HG03060 (cell line): ENCODE data around the gene OR8B8.
"Not testable (repeated sequence)": the region's sequence is repeated elsewhere in the genome, so short reads cannot be mapped to it uniquely, and the experiment has no call there.

Source experiments
- ATAC-seq: cut with Tn5 transposase; IDR thresholded peaks from one replicate; pipeline ENCODE4 v1.9.1; 2021; ENCODE audit warnings: low read depth, moderate number of reproducible peaks; ENCODE audit not compliant: unreplicated experiment

Gene OR8B8

GRCh38 chr11:124442847-124443246, 2.6 kb downstream of the OR8B8 start:
- ATAC-seq, result no peak

- no peak for ATAC-seq
Observed at GRCh38 chr11:124442442-124442841, 3.1 kb downstream of the OR8B8 start.

GRCh38 chr11:124441519-124441918, 4.0 kb downstream of the OR8B8 start:
- no peak for ATAC-seq

GRCh38 chr11:124441081-124441480, 4.4 kb downstream of the OR8B8 start:
- ATAC-seq, result no peak

- ATAC-seq, result no peak
Observed at GRCh38 chr11:124440608-124441007, 4.9 kb downstream of the OR8B8 start.

GRCh38 chr11:124434699-124435098, 10.8 kb downstream of the OR8B8 start:
- ATAC-seq, result no peak

GRCh38 chr11:124429599-124429998, 15.9 kb downstream of the OR8B8 start:
- ATAC-seq, result no peak

- ATAC-seq, result no peak
Observed at GRCh38 chr11:124424384-124424921, 21.0 kb downstream of the OR8B8 start, which contains the start of gene OR8B4. Gene OR8B4 (minus strand): TSS chr11:124424871. CDS start chr11:124424871, 0 bp downstream.

- ATAC-seq, result no peak
Observed at GRCh38 chr11:124421043-124421442, 24.5 kb downstream of the OR8B8 start.

- ATAC-seq, result no peak
Observed at GRCh38 chr11:124415356-124415923, 30.1 kb downstream of the OR8B8 start.

GRCh38 chr11:124409906-124410305, 35.6 kb downstream of the OR8B8 start:
- no peak for ATAC-seq

- no peak for ATAC-seq
Observed at GRCh38 chr11:124405581-124405980, 39.9 kb downstream of the OR8B8 start.

- not testable (repeated sequence) for ATAC-seq
Observed at GRCh38 chr11:124403186-124403585, 42.3 kb downstream of the OR8B8 start.

GRCh38 chr11:124402326-124402922, 43.1 kb downstream of the OR8B8 start:
- ATAC-seq, result peak; percentile 84

GRCh38 chr11:124398924-124399323, 46.6 kb downstream of the OR8B8 start, which contains the start of gene OR8B3:
Gene OR8B3 (minus strand): TSS chr11:124399024. CDS start chr11:124397351, 1,673 bp downstream.
- ATAC-seq, result no peak

GRCh38 chr11:124396847-124397246, 48.6 kb downstream of the OR8B8 start:
- ATAC-seq, result not testable (repeated sequence)

- ATAC-seq, result no peak
Observed at GRCh38 chr11:124394408-124394807, 51.1 kb downstream of the OR8B8 start.
